NB4 (cell line): ENCODE measurements around the gene P2RX2.

Source experiments
- DNase-seq: peaks from one replicate; pipeline ENCODE4 v3.0.0; 2010; ENCODE audit warnings: low read depth
- H3K4me3 ChIP-seq: one replicate; pipeline ENCODE4 v1.5.1; 2011; ENCODE audit warnings: mild to moderate bottlenecking, low read depth, low read length, moderate library complexity
- MYC ChIP-seq: IDR thresholded peaks from 2 replicates; pipeline ENCODE4 v1.6.1; 2011; ENCODE audit warnings: low read depth, low read length
- POLR2A ChIP-seq: IDR thresholded peaks from 2 replicates; pipeline ENCODE4 v1.6.1; 2011; ENCODE audit warnings: mild to moderate bottlenecking; ENCODE audit not compliant: insufficient read length; ENCODE audit errors: extremely low read depth
- TF ChIP-seq, protein P1 (sequence below): IDR thresholded peaks from one replicate; pipeline ENCODE4 v1.5.1; 2012; ENCODE audit warnings: low read depth, low read length
- TF ChIP-seq, protein P2 (sequence below): IDR thresholded peaks from 2 replicates; pipeline ENCODE4 v1.6.1; 2011; ENCODE audit warnings: low read depth, low read length

Gene P2RX2

DNA sequence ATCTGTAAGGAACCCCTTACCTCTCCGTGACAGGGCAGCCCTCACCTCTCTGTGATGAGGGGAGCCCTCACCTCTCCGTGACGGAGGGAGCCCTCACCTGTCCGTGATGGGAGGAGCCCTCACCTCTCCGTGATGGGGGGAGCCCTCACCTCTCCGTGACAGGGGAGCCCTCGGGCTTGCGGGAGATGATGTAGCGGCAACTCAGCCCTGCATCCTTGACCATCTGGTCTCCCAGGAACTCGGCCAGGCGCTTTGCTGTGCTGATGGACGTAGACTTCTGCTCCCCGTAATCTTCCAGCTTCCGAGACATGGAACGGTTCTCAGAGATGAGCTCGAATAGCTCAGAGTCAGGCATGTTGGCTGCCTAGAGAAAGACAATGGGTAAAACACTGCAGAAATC lies 40.6 kb downstream of the P2RX2 start:
- TF ChIP-seq, protein P1, sequence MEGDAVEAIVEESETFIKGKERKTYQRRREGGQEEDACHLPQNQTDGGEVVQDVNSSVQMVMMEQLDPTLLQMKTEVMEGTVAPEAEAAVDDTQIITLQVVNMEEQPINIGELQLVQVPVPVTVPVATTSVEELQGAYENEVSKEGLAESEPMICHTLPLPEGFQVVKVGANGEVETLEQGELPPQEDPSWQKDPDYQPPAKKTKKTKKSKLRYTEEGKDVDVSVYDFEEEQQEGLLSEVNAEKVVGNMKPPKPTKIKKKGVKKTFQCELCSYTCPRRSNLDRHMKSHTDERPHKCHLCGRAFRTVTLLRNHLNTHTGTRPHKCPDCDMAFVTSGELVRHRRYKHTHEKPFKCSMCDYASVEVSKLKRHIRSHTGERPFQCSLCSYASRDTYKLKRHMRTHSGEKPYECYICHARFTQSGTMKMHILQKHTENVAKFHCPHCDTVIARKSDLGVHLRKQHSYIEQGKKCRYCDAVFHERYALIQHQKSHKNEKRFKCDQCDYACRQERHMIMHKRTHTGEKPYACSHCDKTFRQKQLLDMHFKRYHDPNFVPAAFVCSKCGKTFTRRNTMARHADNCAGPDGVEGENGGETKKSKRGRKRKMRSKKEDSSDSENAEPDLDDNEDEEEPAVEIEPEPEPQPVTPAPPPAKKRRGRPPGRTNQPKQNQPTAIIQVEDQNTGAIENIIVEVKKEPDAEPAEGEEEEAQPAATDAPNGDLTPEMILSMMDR, result no peak
- TF ChIP-seq MYC, result no peak
- TF ChIP-seq POLR2A, result no peak
- TF ChIP-seq, protein P2, sequence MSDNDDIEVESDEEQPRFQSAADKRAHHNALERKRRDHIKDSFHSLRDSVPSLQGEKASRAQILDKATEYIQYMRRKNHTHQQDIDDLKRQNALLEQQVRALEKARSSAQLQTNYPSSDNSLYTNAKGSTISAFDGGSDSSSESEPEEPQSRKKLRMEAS, result no peak
- no peak for DNase-seq
- no peak overlapping the region for H3K4me3 ChIP-seq

DNA sequence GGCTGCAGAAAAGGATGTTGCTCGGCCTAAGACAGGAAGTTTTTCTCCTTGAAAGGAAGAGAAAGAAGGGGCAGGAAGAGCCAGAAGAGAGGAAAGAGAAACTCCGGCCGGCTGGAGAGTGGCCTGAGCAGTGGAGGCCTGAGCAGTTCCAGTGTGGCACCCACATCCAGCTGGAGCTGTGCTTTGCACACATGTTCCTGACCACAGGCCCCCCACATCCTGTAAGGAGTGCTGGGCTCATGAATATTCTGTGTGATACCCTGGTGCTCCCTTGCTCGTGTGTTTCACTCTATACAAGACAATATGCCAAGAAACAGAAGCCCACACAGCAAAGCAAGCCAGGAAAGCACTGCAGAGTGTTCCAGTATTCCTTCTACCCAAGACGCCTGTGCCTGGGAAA lies 41.5 kb downstream of the P2RX2 start:
- no peak for DNase-seq
- H3K4me3 ChIP-seq, result no peak overlapping the region
- TF ChIP-seq, protein P2, result no peak
- TF ChIP-seq MYC (no peak), POLR2A (no peak)
- TF ChIP-seq, protein P1, result no peak

DNA sequence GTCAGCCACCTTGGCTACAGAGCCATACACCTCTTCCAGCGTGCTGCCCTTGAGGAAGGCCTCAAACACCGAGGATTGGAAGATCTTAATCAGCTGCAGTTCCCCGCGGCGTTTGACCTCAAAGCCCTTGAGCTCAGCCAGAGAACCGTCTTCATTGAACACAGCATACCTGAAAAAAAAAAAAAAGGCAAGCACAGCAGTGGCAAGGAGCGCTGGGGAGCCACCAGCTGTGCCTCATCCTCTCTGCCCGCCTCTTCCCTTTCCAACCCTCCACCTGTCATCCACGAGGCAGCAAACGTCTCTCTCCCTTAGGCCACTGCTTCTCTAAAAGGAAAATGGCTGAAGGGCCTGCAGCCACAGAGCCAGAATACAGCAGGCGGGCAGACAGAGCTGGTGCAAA lies 42.4 kb downstream of the P2RX2 start:
- H3K4me3 ChIP-seq, result no peak overlapping the region
- no peak for DNase-seq
- TF ChIP-seq, protein P2, result no peak
- TF ChIP-seq, protein P1, result no peak
- TF ChIP-seq POLR2A, result no peak

DNA sequence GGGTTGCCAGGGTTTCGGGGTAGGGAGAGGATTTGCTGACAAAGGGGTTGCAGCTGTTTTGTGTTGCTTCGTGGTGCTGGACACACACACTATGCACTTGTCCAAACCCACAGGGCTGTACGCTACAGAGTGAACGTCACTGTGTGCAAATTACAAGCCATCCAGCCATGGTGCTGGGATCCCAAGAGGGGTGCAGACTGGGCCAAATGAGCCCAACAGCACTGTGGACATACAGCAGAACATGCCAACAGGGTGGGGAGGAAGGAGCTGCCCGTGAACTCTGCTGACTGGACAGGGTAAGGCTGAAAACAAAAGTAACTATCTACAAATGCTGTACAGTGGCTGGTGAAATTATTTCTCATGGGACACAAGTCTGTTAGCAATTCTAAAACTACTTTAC lies 43.4 kb downstream of the P2RX2 start:
- TF ChIP-seq, protein P2, result no peak
- no peak for TF ChIP-seq MYC
- TF ChIP-seq, protein P1, result no peak
- TF ChIP-seq POLR2A, result no peak
- no peak overlapping the region for H3K4me3 ChIP-seq
- DNase-seq, result no peak

DNA sequence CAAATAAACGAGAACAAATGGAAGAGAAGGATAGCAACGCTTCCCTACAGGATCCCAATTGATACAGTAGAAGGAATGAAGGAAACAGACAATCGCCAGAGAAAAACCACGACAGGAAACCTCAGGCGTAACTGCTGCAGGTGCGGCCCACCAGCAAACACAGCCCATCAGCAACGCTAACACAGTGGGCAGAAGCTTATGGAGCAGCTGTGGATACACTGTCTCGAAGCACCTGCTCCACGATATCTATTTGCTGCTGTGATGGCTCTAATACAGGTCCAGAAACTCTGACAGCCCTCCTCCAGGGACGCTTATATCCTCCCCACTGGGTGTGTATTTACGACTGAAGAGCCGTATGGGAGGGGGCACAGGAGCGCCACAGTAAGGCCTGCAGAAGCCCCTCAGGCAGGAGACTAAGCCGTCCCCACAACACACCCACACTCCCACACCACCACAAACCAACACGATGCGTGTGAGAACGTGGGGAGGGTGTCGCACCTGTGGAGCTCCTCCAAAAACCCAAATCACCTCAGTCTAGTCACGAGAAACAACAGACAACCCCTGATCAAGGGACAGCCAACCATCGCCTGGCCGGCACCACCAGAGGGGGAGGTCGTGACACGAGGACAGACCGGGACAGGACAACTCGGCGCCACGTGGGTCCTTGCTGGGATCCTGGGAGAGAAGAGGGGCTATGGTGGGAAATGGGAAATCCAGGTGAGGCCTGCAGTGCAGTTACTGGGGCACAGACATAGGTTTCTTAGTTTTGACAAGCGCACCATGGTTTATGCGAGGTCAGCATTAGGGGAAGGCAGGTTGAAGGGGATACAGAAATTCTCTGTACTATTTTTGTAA lies 44.6 kb downstream of the P2RX2 start:
- TF ChIP-seq, protein P1, result no peak
- no peak for TF ChIP-seq POLR2A
- TF ChIP-seq, protein P2, result no peak
- no peak for TF ChIP-seq MYC
- H3K4me3 ChIP-seq, result no peak overlapping the region
- no peak for DNase-seq
